HEK293 (cell line): ENCODE results near the gene ROM1.

Experiments used
- CTCF ChIA-PET: fragments of 350-600 bp; formaldehyde crosslinking; extraction: SDS; loops from one replicate; lab custom pipeline; 2021; ENCODE audit warnings: antibody characterized with exemption; lab: Yijun Ruan, JAX
- POLR2A ChIA-PET: fragments of 300-600 bp; formaldehyde crosslinking; extraction: SDS; loops from one replicate; lab custom pipeline; 2020; ENCODE audit warnings: antibody characterized with exemption, inconsistent platforms; lab: Yijun Ruan, JAX
- H3K27ac ChIP-seq: fragments of 200-500 bp; sonication (Bioruptor generic); 2 replicates; pipeline ENCODE4 v1.5.1; 2014; ENCODE audit warnings: low read depth, low read length, control low read depth, inconsistent platforms; ENCODE audit errors: extremely low read depth
- H3K36me3 ChIP-seq, 2 experiments: fragments of 200-500 bp in 1 of 2; sonication (Bioruptor generic) in 1 of 2; 1 replicate in 1 of 2; 2 replicates in 1 of 2; pipeline ENCODE4 v1.5.1; 2014 to 2017; ENCODE audit warnings: inconsistent platforms in 2 of 2, low read length in 2 of 2; ENCODE audit not compliant: control insufficient read depth in 2 of 2, insufficient read depth in 1 of 2
- H3K4me1 ChIP-seq: fragments of 200-500 bp; sonication (Bioruptor generic); 2 replicates; pipeline ENCODE4 v1.5.1; 2014; ENCODE audit warnings: mild to moderate bottlenecking, low read length, inconsistent platforms; ENCODE audit not compliant: control insufficient read depth, insufficient read depth
- H3K4me3 ChIP-seq: 2 replicates; pipeline ENCODE4 v1.5.1; 2011; ENCODE audit warnings: low read depth, mild to moderate bottlenecking, control low read depth, low read length, moderate library complexity
- H3K9me3 ChIP-seq: fragments of 200-500 bp; sonication (Bioruptor generic); 2 replicates; pipeline ENCODE4 v1.5.1; 2014; ENCODE audit warnings: low read depth, low read length, inconsistent platforms; ENCODE audit not compliant: control insufficient read depth, insufficient read depth
- KLF7 ChIP-seq: fragments of 450-650 bp; formaldehyde crosslinking; IDR thresholded peaks from 2 replicates; pipeline ENCODE4 v1.5.1; 2016; ENCODE audit warnings: missing biosample characterization, missing genetic modification characterization, borderline replicate concordance
- PRDM4 ChIP-seq: fragments of 450-650 bp; formaldehyde crosslinking; IDR thresholded peaks from 2 replicates; pipeline ENCODE4 v1.5.1; 2017; ENCODE audit warnings: missing biosample characterization, missing genetic modification characterization
- SCRT1 ChIP-seq: fragments of 450-650 bp; formaldehyde crosslinking; IDR thresholded peaks from 2 replicates; pipeline ENCODE4 v1.5.1; 2016; ENCODE audit warnings: missing biosample characterization, missing genetic modification characterization, borderline replicate concordance
- SCRT2 ChIP-seq: fragments of 450-650 bp; formaldehyde crosslinking; IDR thresholded peaks from 2 replicates; pipeline ENCODE4 v1.5.1; 2016; ENCODE audit warnings: missing biosample characterization, missing genetic modification characterization
- SP7 ChIP-seq: fragments of 450-650 bp; formaldehyde crosslinking; IDR thresholded peaks from 2 replicates; pipeline ENCODE4 v1.5.1; 2016; ENCODE audit warnings: missing biosample characterization, missing genetic modification characterization
- ZFP3 ChIP-seq: fragments of 450-650 bp; formaldehyde crosslinking; IDR thresholded peaks from 2 replicates; pipeline ENCODE4 v1.5.1; 2016; ENCODE audit warnings: low read depth, missing biosample characterization, missing genetic modification characterization
- ZFP41 ChIP-seq: fragments of 450-650 bp; formaldehyde crosslinking; IDR thresholded peaks from 2 replicates; pipeline ENCODE4 v1.5.1; 2016; ENCODE audit warnings: missing biosample characterization, missing genetic modification characterization, borderline replicate concordance
- ZNF350 ChIP-seq: fragments of 450-650 bp; formaldehyde crosslinking; IDR thresholded peaks from 2 replicates; pipeline ENCODE4 v1.5.0; 2017; ENCODE audit warnings: missing biosample characterization, mild to moderate bottlenecking, missing genetic modification characterization
- ZNF521 ChIP-seq: fragments of 450-650 bp; formaldehyde crosslinking; IDR thresholded peaks from 2 replicates; pipeline ENCODE4 v1.5.1; 2017; ENCODE audit warnings: missing biosample characterization, mild to moderate bottlenecking, missing genetic modification characterization
- ZNF529 ChIP-seq: fragments of 450-650 bp; formaldehyde crosslinking; IDR thresholded peaks from 2 replicates; pipeline ENCODE4 v1.5.1; 2017; ENCODE audit warnings: missing genetic modification characterization, missing biosample characterization; ENCODE audit not compliant: insufficient replicate concordance
- ZNF777 ChIP-seq: fragments of 450-650 bp; formaldehyde crosslinking; IDR thresholded peaks from 2 replicates; pipeline ENCODE4 v1.5.1; 2017; ENCODE audit warnings: missing biosample characterization, missing genetic modification characterization, borderline replicate concordance
- TF ChIP-seq, protein P1 (sequence below): fragments of 450-650 bp; formaldehyde crosslinking; IDR thresholded peaks from 2 replicates; pipeline ENCODE4 v1.5.1; 2016; ENCODE audit warnings: missing biosample characterization, missing genetic modification characterization, borderline replicate concordance

The ROM1 gene

GRCh38 chr11:62605467-62605866 lies 7.6 kb upstream of the ROM1 start:
- no peaks in the 10 kb centered on the region for H3K4me1 ChIP-seq
- CTCF ChIA-PET = interaction anchor here (0.9 to 2.4 kb wide), 3 partner anchors 13 to 88 kb away, joined by 3 to 11 read pairs (median 3); no protein-coding TSS in a partner anchor
- no peak overlapping the region for H3K27ac ChIP-seq
- no peaks in the 10 kb centered on the region for H3K9me3 ChIP-seq
- POLR2A ChIA-PET = interaction anchor here (1.1 to 3.1 kb wide), 2 partner anchors 13 to 14 kb away, joined by 6 to 21 read pairs; partner anchors contain the start of gene TUT1
- no peak overlapping the region for H3K4me3 ChIP-seq
- TF ChIP-seq ZFP41 (tag by site-specific recombination) (no peak), SCRT2 (tag by site-specific recombination) (peak; percentile 43; the same call in 1 of the 2 replicates), PRDM4 (tag by site-specific recombination) (no peak)
- TF ChIP-seq, protein P1, sequence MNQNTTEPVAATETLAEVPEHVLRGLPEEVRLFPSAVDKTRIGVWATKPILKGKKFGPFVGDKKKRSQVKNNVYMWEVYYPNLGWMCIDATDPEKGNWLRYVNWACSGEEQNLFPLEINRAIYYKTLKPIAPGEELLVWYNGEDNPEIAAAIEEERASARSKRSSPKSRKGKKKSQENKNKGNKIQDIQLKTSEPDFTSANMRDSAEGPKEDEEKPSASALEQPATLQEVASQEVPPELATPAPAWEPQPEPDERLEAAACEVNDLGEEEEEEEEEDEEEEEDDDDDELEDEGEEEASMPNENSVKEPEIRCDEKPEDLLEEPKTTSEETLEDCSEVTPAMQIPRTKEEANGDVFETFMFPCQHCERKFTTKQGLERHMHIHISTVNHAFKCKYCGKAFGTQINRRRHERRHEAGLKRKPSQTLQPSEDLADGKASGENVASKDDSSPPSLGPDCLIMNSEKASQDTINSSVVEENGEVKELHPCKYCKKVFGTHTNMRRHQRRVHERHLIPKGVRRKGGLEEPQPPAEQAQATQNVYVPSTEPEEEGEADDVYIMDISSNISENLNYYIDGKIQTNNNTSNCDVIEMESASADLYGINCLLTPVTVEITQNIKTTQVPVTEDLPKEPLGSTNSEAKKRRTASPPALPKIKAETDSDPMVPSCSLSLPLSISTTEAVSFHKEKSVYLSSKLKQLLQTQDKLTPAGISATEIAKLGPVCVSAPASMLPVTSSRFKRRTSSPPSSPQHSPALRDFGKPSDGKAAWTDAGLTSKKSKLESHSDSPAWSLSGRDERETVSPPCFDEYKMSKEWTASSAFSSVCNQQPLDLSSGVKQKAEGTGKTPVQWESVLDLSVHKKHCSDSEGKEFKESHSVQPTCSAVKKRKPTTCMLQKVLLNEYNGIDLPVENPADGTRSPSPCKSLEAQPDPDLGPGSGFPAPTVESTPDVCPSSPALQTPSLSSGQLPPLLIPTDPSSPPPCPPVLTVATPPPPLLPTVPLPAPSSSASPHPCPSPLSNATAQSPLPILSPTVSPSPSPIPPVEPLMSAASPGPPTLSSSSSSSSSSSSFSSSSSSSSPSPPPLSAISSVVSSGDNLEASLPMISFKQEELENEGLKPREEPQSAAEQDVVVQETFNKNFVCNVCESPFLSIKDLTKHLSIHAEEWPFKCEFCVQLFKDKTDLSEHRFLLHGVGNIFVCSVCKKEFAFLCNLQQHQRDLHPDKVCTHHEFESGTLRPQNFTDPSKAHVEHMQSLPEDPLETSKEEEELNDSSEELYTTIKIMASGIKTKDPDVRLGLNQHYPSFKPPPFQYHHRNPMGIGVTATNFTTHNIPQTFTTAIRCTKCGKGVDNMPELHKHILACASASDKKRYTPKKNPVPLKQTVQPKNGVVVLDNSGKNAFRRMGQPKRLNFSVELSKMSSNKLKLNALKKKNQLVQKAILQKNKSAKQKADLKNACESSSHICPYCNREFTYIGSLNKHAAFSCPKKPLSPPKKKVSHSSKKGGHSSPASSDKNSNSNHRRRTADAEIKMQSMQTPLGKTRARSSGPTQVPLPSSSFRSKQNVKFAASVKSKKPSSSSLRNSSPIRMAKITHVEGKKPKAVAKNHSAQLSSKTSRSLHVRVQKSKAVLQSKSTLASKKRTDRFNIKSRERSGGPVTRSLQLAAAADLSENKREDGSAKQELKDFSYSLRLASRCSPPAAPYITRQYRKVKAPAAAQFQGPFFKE (tag by site-specific recombination) = no peak
- H3K36me3 ChIP-seq = peaks cover 0 to 58% of the 10 kb centered on the region in 2 experiments; a peak in 1 of 3 replicates

- H3K4me3 ChIP-seq = no peak overlapping the region
- POLR2A ChIA-PET = interaction anchor here (1.0 to 1.1 kb wide), 2 partner anchors 14 to 32 kb away, joined by 6 to 7 read pairs; partner anchors contain the start of genes EEF1G and TUT1
- H3K4me1 ChIP-seq = no peaks in the 10 kb centered on the region
- CTCF ChIA-PET = interaction anchor here (0.7 to 1.0 kb wide), 3 partner anchors 17 to 1834 kb away, joined by 3 to 4 read pairs (median 3); no protein-coding TSS in a partner anchor
- H3K27ac ChIP-seq = no peak overlapping the region
- no peak for TF ChIP-seq KLF7
- no peak for TF ChIP-seq ZNF521 (tag by site-specific recombination)
- no peak for TF ChIP-seq ZFP3 (tag by site-specific recombination)
- TF ChIP-seq SCRT1 (tag by site-specific recombination) = no peak
- no peak for TF ChIP-seq ZNF350 (tag by site-specific recombination)
- no peak for TF ChIP-seq SP7 (tag by site-specific recombination)
- TF ChIP-seq ZNF777 (tag by site-specific recombination) = no peak
- TF ChIP-seq ZNF529 (tag by site-specific recombination) = no peak
- peaks cover 0 to 58% of the 10 kb centered on the region in 2 experiments; a peak in 1 of 3 replicates for H3K36me3 ChIP-seq
- H3K9me3 ChIP-seq = no peaks in the 10 kb centered on the region
Measured at GRCh38 chr11:62605902-62606301, 7.2 kb upstream of the ROM1 start.
